ENCODE data around the gene PITRM1. TPM values are rescaled to one million over a fixed set of nuclear protein-coding genes. Genes with fewer than 3 reads are reported as not detected.

The PITRM1 gene
- total and polyA plus RNA-seq, 8 donors, result 68.1 to 85.6 (median 71.8) TPM

- Histone ChIP-seq H3K9me3 (no peaks in the 10 kb centered on the region), H3K27me3 (no peaks in the 10 kb centered on the region), H3K36me3 (peaks cover 0 to 74% of the 10 kb centered on the region in 2 donors), H3K4me1 (no peaks in the 10 kb centered on the region), H3K27ac (no peak overlapping the region), H3K4me3 (no peak overlapping the region)
- no peak for ATAC-seq
- DNase-seq, result peak in 1 of 4 donors; percentile 24
- intact Hi-C loops (cut with DNase I), result no loop called here
- TF ChIP-seq, protein P1, sequence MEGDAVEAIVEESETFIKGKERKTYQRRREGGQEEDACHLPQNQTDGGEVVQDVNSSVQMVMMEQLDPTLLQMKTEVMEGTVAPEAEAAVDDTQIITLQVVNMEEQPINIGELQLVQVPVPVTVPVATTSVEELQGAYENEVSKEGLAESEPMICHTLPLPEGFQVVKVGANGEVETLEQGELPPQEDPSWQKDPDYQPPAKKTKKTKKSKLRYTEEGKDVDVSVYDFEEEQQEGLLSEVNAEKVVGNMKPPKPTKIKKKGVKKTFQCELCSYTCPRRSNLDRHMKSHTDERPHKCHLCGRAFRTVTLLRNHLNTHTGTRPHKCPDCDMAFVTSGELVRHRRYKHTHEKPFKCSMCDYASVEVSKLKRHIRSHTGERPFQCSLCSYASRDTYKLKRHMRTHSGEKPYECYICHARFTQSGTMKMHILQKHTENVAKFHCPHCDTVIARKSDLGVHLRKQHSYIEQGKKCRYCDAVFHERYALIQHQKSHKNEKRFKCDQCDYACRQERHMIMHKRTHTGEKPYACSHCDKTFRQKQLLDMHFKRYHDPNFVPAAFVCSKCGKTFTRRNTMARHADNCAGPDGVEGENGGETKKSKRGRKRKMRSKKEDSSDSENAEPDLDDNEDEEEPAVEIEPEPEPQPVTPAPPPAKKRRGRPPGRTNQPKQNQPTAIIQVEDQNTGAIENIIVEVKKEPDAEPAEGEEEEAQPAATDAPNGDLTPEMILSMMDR (IDR thresholded peaks at IDR 0.05), result no peak
Measured at GRCh38 chr10:3105905-3106304, 66.7 kb downstream of the PITRM1 start.

- intact Hi-C loops (cut with DNase I), result no loop called here
- Histone ChIP-seq H3K4me3 (no peak overlapping the region), H3K27me3 (no peaks in the 10 kb centered on the region), H3K27ac (no peak overlapping the region), H3K36me3 (peaks cover 0 to 80% of the 10 kb centered on the region in 2 donors), H3K4me1 (no peaks in the 10 kb centered on the region), H3K9me3 (no peaks in the 10 kb centered on the region)
- peak in 1 of 4 donors; percentile 31 for DNase-seq
- no peak for ATAC-seq
- TF ChIP-seq, protein P1 (IDR thresholded peaks at IDR 0.05), result no peak
Measured at GRCh38 chr10:3105166-3105565, 67.4 kb downstream of the PITRM1 start.

- H3K27me3 ChIP-seq, result no peaks in the 10 kb centered on the region
- H3K4me3 ChIP-seq, result no peak overlapping the region
- intact Hi-C loops (cut with DNase I), result no loop called here
- H3K9me3 ChIP-seq, result no peaks in the 10 kb centered on the region
- peaks cover 0 to 75% of the 10 kb centered on the region in 2 donors for H3K36me3 ChIP-seq
- H3K4me1 ChIP-seq, result peaks cover 0 to 4% of the 10 kb centered on the region in 2 donors
- DNase-seq (peak in 1 of 4 donors; percentile 31), ATAC-seq (no peak)
- TF ChIP-seq, protein P1 (IDR thresholded peaks at IDR 0.05), result no peak
- no peak overlapping the region for H3K27ac ChIP-seq
Measured at GRCh38 chr10:3104251-3104918, 68.2 kb downstream of the PITRM1 start.

DNA sequence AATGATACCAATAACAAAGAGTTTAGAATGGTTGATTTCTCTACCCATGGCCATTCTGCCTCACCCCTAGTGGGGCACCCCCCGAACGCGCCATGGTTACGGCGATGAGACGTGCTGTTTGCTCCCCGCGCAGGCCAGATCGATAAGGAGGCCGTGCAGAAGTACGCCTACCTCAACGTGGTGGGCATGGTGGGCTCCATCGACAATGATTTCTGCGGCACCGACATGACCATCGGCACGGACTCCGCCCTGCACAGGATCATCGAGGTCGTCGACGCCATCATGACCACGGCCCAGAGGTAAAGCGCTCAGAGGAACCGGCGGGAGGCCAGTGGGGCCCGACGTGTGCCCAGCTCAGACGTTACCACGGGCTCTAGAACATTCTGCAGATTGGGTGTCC is 68.9 kb downstream of the PITRM1 start:
- H3K27ac ChIP-seq, result no peak overlapping the region

GRCh38 chr10:3102720-3103427 is 69.7 kb downstream of the PITRM1 start:
- intact Hi-C loops (cut with DNase I), result no loop called here
- H3K36me3 ChIP-seq, result peaks cover 0 to 60% of the 10 kb centered on the region in 2 donors
- peaks cover 4 to 13% of the 10 kb centered on the region in 2 donors for H3K4me1 ChIP-seq
- H3K9me3 ChIP-seq, result no peaks in the 10 kb centered on the region
- peak in 2 of 4 donors; percentile 59 to 61 for DNase-seq
- no peak overlapping the region for H3K4me3 ChIP-seq
- no peak overlapping the region for H3K27ac ChIP-seq
- TF ChIP-seq, protein P1 (IDR thresholded peaks at IDR 0.05), result no peak
- ATAC-seq, result no peak
- H3K27me3 ChIP-seq, result no peaks in the 10 kb centered on the region

More for the DNA sequence above, 68.9 kb downstream of the PITRM1 start:
- Histone ChIP-seq H3K27me3 (no peaks in the 10 kb centered on the region), H3K9me3 (no peaks in the 10 kb centered on the region), H3K4me1 (peaks cover 4 to 11% of the 10 kb centered on the region in 2 donors), H3K4me3 (no peak overlapping the region), H3K36me3 (peaks cover 0 to 68% of the 10 kb centered on the region in 2 donors)
- TF ChIP-seq, protein P1 (IDR thresholded peaks at IDR 0.05), result no peak
- ATAC-seq (no peak), DNase-seq (peak in 1 of 4 donors; percentile 27)
- intact Hi-C loops (cut with DNase I), result no loop called here

Measured in left lung (tissue), 10 donors.